MM.1S (cell line): ENCODE results near the gene GALNT15.

Experiments
- DNase-seq: peaks from one replicate; pipeline ENCODE4 v3.0.0-alpha.2; 2015
- H2AFZ ChIP-seq: fragments of 300-600 bp; sonication (generic); 2 replicates; pipeline ENCODE4 v1.6.0; 2016; ENCODE audit warnings: antibody characterized with exemption, low read length
- H3F3A ChIP-seq: fragments of 300-600 bp; sonication (generic); 2 replicates; pipeline ENCODE4 v1.6.1; 2016; ENCODE audit warnings: mild to moderate bottlenecking, antibody characterized with exemption, low read length, moderate library complexity, mixed read lengths; ENCODE audit not compliant: insufficient read depth
- H3K27ac ChIP-seq: fragments of 300-600 bp; sonication (generic); 2 replicates; pipeline ENCODE4 v1.5.1; 2016; ENCODE audit warnings: mild to moderate bottlenecking, low read length
- H3K27me3 ChIP-seq: fragments of 300-600 bp; sonication (generic); replicated peaks from 2 replicates; pipeline ENCODE4 v1.6.0; 2016; ENCODE audit warnings: low read length; ENCODE audit not compliant: insufficient read depth
- H3K36me3 ChIP-seq: fragments of 300-600 bp; sonication (generic); replicated peaks from 2 replicates; pipeline ENCODE4 v1.6.1; 2016; ENCODE audit warnings: mild to moderate bottlenecking, low read length, mixed read lengths; ENCODE audit not compliant: insufficient read depth
- H3K4me1 ChIP-seq: fragments of 300-600 bp; sonication (generic); 2 replicates; pipeline ENCODE4 v1.6.1; 2016; ENCODE audit warnings: low read length, mixed read lengths
- H3K4me2 ChIP-seq: fragments of 300-600 bp; sonication (generic); 2 replicates; pipeline ENCODE4 v1.6.0; 2016; ENCODE audit warnings: low read depth, low read length
- H3K4me3 ChIP-seq: fragments of 300-600 bp; sonication (generic); 2 replicates; pipeline ENCODE4 v1.5.1; 2016; ENCODE audit warnings: low read length, mixed read lengths
- H3K79me2 ChIP-seq: fragments of 300-600 bp; sonication (generic); 2 replicates; pipeline ENCODE4 v1.6.1; 2016; ENCODE audit warnings: mixed run types, low read length, mixed read lengths
- H3K9ac ChIP-seq: fragments of 300-600 bp; sonication (generic); 2 replicates; pipeline ENCODE4 v1.6.1; 2016; ENCODE audit warnings: low read length, mixed read lengths
- H3K9me2 ChIP-seq: fragments of 300-600 bp; sonication (generic); replicated peaks from 2 replicates; pipeline ENCODE4 v1.6.1; 2016; ENCODE audit warnings: mild to moderate bottlenecking, low read length, mixed read lengths; ENCODE audit not compliant: insufficient read depth
- H3K9me3 ChIP-seq: fragments of 300-600 bp; sonication (generic); replicated peaks from 2 replicates; pipeline ENCODE4 v1.6.1; 2016; ENCODE audit warnings: mild to moderate bottlenecking, low read length, mixed read lengths; ENCODE audit not compliant: insufficient read depth
- H4K20me1 ChIP-seq: fragments of 300-600 bp; sonication (generic); 2 replicates; pipeline ENCODE4 v1.6.1; 2016; ENCODE audit warnings: mild to moderate bottlenecking, low read length, moderate library complexity, mixed read lengths; ENCODE audit not compliant: insufficient read depth
- CTCF ChIP-seq: fragments of 300-600 bp; sonication (generic); IDR thresholded peaks from 2 replicates; pipeline ENCODE4 v1.5.1; 2016; ENCODE audit warnings: antibody characterized with exemption, low read length, mixed read lengths
- EZH2 ChIP-seq: fragments of 300-600 bp; sonication (generic); optimal IDR thresholded peaks from 2 replicates; pipeline ENCODE3; 2017; ENCODE audit warnings: low read depth, mild to moderate bottlenecking, antibody characterized with exemption, low read length, mixed read lengths
- EZH2phosphoT487 ChIP-seq: fragments of 300-600 bp; sonication (generic); IDR thresholded peaks from 2 replicates; pipeline ENCODE4 v1.6.1; 2018; ENCODE audit warnings: antibody characterized with exemption, low read length

GALNT15 gene

GRCh38 chr3:16277471-16277870, 103.0 kb downstream of the GALNT15 start:
- Histone ChIP-seq H4K20me1 (no peaks in the 10 kb centered on the region), H3K79me2 (no peaks in the 10 kb centered on the region), H3K9me3 (no peaks in the 10 kb centered on the region), H3K4me2 (no peak overlapping the region), H2AFZ (no peak overlapping the region), H3K9me2 (no peaks in the 10 kb centered on the region), H3K27ac (no peak overlapping the region), H3F3A (no peaks in the 10 kb centered on the region), H3K4me1 (no peaks in the 10 kb centered on the region), H3K27me3 (no peaks in the 10 kb centered on the region), H3K4me3 (no peak overlapping the region), H3K9ac (no peak overlapping the region), H3K36me3 (no peaks in the 10 kb centered on the region; the same call in 1 of the 2 replicates)
- DNase-seq: no peak
- no peak for TF ChIP-seq EZH2
- TF ChIP-seq CTCF: no peak
- TF ChIP-seq EZH2phosphoT487: no peak

GRCh38 chr3:16279010-16279801, 104.7 kb downstream of the GALNT15 start:
- Histone ChIP-seq H4K20me1 (no peaks in the 10 kb centered on the region), H3K27ac (no peak overlapping the region), H3K36me3 (no peaks in the 10 kb centered on the region; the same call in 1 of the 2 replicates), H3K4me1 (no peaks in the 10 kb centered on the region), H3K27me3 (no peaks in the 10 kb centered on the region), H3K9me2 (no peaks in the 10 kb centered on the region), H3K4me3 (no peak overlapping the region), H3K9me3 (no peaks in the 10 kb centered on the region), H3K79me2 (no peaks in the 10 kb centered on the region), H3F3A (no peaks in the 10 kb centered on the region), H3K9ac (no peak overlapping the region), H3K4me2 (no peak overlapping the region), H2AFZ (no peak overlapping the region)
- TF ChIP-seq EZH2 (no peak), EZH2phosphoT487 (no peak), CTCF (no peak)
- no peak for DNase-seq

GRCh38 chr3:16280671-16281070, 106.2 kb downstream of the GALNT15 start:
- no peak for DNase-seq
- no peak overlapping the region for H3K9ac ChIP-seq
- no peaks in the 10 kb centered on the region for H3K79me2 ChIP-seq
- H3F3A ChIP-seq: no peaks in the 10 kb centered on the region
- TF ChIP-seq EZH2phosphoT487 (no peak), CTCF (no peak), EZH2 (no peak)
- H3K9me2 ChIP-seq: no peaks in the 10 kb centered on the region
- H2AFZ ChIP-seq: no peak overlapping the region
- H3K4me2 ChIP-seq: no peak overlapping the region
- H3K4me3 ChIP-seq: no peak overlapping the region
- H3K36me3 ChIP-seq: no peaks in the 10 kb centered on the region; the same call in 1 of the 2 replicates
- no peaks in the 10 kb centered on the region for H3K4me1 ChIP-seq
- no peaks in the 10 kb centered on the region for H3K27me3 ChIP-seq
- H3K9me3 ChIP-seq: no peaks in the 10 kb centered on the region
- no peak overlapping the region for H3K27ac ChIP-seq
- no peaks in the 10 kb centered on the region for H4K20me1 ChIP-seq
